K562 (cell line): ENCODE measurements around the gene PACRG. TPM values are rescaled to one million over a fixed set of nuclear protein-coding genes. Genes with fewer than 3 reads are reported as not detected.

ENCODE experiments used
- ATAC-seq: fragments of 200-7000 bp; cut with Tn5 transposase; 3 replicates; pipeline ENCODE4 v1.9.1; 2020; ENCODE audit warnings: moderate library complexity
- BruUV-seq: library from RNA; stranded (reverse); fragments of 400-500 nt; replicated peaks from 2 replicates; lab custom pipeline; 2021; lab: Mats Ljungman, UMichigan
- CTCF ChIA-PET: fragments of 300-600 bp; formaldehyde crosslinking; extraction: SDS; loops from one replicate; lab custom pipeline; 2021; ENCODE audit warnings: low intra/inter-chr PET ratio; lab: Yijun Ruan, JAX
- POLR2A ChIA-PET: fragments of 300-600, 350-650 bp; sonication (Branson Sonifier 250); formaldehyde crosslinking; extraction: SDS; loops from one replicate; lab custom pipeline; 2021; ENCODE audit warnings: antibody characterized with exemption, inconsistent platforms; lab: Yijun Ruan, JAX
- DNase-seq, 4 experiments: peaks; one replicate each; pipeline versions ENCODE4 v3.0.0 to v3.0.0-alpha.2; 2011 to 2018; ENCODE audit warnings: low spot score in 3 of 4, mixed read lengths in 3 of 4; ENCODE audit errors: extremely low read depth in 1 of 4
- FAIRE-seq: peaks from 2 replicates; lab custom pipeline; 2011; peaks lifted over from hg19 to GRCh38; lab: Jason Lieb, UNC
- H2AFZ ChIP-seq: 2 replicates; pipeline ENCODE4 v1.6.0; 2011; ENCODE audit warnings: low read depth, low read length, control low read depth, inconsistent platforms
- H3K27ac ChIP-seq: fragments of 200-600 bp; 3 replicates; pipeline ENCODE4 v1.8.0; 2011; ENCODE audit warnings: low read depth, mild to moderate bottlenecking, control low read depth, inconsistent platforms, low read length, moderate library complexity, mixed read lengths; ENCODE audit errors: extremely low read depth
- H3K27me3 ChIP-seq, 2 experiments: fragments of 300-600 bp in 1 of 2; 2 replicates in 1 of 2; 3 replicates in 1 of 2; pipeline versions ENCODE4 v1.6.0 to v1.8.0; 2011; ENCODE audit warnings: inconsistent platforms in 2 of 2, low read length in 2 of 2, mild to moderate bottlenecking in 1 of 2, mixed read lengths in 1 of 2, moderate library complexity in 1 of 2; ENCODE audit not compliant: control insufficient read depth in 2 of 2, insufficient read depth in 2 of 2
- H3K36me3 ChIP-seq: fragments of 300-600 bp; 3 replicates; pipeline ENCODE4 v1.8.0; 2011; ENCODE audit warnings: mild to moderate bottlenecking, low read length, inconsistent platforms; ENCODE audit not compliant: control insufficient read depth, insufficient read depth
- H3K4me1 ChIP-seq, 2 experiments: fragments of 200-600 bp in 1 of 2; replicated peaks in 1 of 2; 2 replicates in 1 of 2; 3 replicates in 1 of 2; pipeline versions ENCODE4 v1.5.1 to v1.8.0; 2011; ENCODE audit warnings: inconsistent platforms in 2 of 2, low read length in 2 of 2, mild to moderate bottlenecking in 1 of 2, mixed read lengths in 1 of 2, moderate library complexity in 1 of 2; ENCODE audit not compliant: control insufficient read depth in 2 of 2, insufficient read depth in 2 of 2
- H3K4me2 ChIP-seq: 2 replicates; pipeline ENCODE4 v1.6.1; 2011; ENCODE audit warnings: low read length, control low read depth, inconsistent platforms, mixed read lengths; ENCODE audit not compliant: insufficient read depth
- H3K4me3 ChIP-seq: fragments of 200-600 bp; sonication (generic), shearing (Covaris generic); 2 replicates; pipeline ENCODE4 v1.5.1; 2016; ENCODE audit warnings: control low read depth, inconsistent platforms
- H3K79me2 ChIP-seq: fragments of 200-600 bp; 3 replicates; pipeline ENCODE4 v1.8.0; 2011; ENCODE audit warnings: low read length, inconsistent platforms; ENCODE audit not compliant: control insufficient read depth, insufficient read depth
- H3K9ac ChIP-seq, 2 experiments: 2 replicates each; pipeline versions ENCODE4 v1.6.0 to v1.6.1; 2011; ENCODE audit warnings: low read depth in 2 of 2, low read length in 2 of 2, control low read depth in 1 of 2, inconsistent platforms in 1 of 2, mild to moderate bottlenecking in 1 of 2, mixed read lengths in 1 of 2; ENCODE audit not compliant: insufficient read depth in 1 of 2
- H3K9me1 ChIP-seq: one replicate; pipeline ENCODE4 v1.6.0; 2011; ENCODE audit warnings: inconsistent platforms, mild to moderate bottlenecking, low read length, moderate library complexity; ENCODE audit not compliant: control insufficient read depth, insufficient read depth
- H3K9me3 ChIP-seq: replicated peaks from 2 replicates; pipeline ENCODE4 v1.5.1; 2011; ENCODE audit warnings: low read depth, low read length, inconsistent platforms; ENCODE audit not compliant: control insufficient read depth, insufficient read depth
- H4K20me1 ChIP-seq: replicated peaks from 2 replicates; pipeline ENCODE4 v1.6.1; 2011; ENCODE audit warnings: low read length, inconsistent platforms, mixed read lengths; ENCODE audit not compliant: control insufficient read depth, insufficient read depth
- ARHGAP35 ChIP-seq: fragments of 450-650 bp; IDR thresholded peaks from 2 replicates; pipeline ENCODE4 v1.6.1; 2018; ENCODE audit not compliant: partially characterized antibody
- CTCF ChIP-seq, 3 experiments: IDR thresholded peaks in 2 of 3; conservative IDR thresholded peaks in 1 of 3; 2 replicates each; pipeline ENCODE4 v1.5.1; 2011 to 2012; ENCODE audit warnings: low read length in 3 of 3, mild to moderate bottlenecking in 3 of 3, control low read depth in 2 of 3, improper control_type of control experiment in 1 of 3, inconsistent platforms in 1 of 3, low read depth in 1 of 3, mixed read lengths in 1 of 3, moderate library complexity in 1 of 3; ENCODE audit not compliant: insufficient read depth in 2 of 3
- DEAF1 ChIP-seq: fragments of 450-650 bp; formaldehyde crosslinking; IDR thresholded peaks from 2 replicates; pipeline ENCODE4 v1.4.0; 2020; ENCODE audit warnings: mild to moderate bottlenecking, moderate library complexity
- ID3 ChIP-seq, 2 experiments: fragments of 250-450 bp in 1 of 2; fragments of 450-650 bp in 1 of 2; sonication (Bioruptor Pico) in 1 of 2; IDR thresholded peaks; 2 replicates each; pipeline versions ENCODE4 v1.6.1 to v1.8.0; 2016 to 2021; ENCODE audit warnings: mild to moderate bottlenecking in 2 of 2, moderate library complexity in 2 of 2, missing compliant biosample characterization in 1 of 2, missing genetic modification characterization in 1 of 2
- NCOA2 ChIP-seq, 2 experiments: fragments of 450-650 bp; IDR thresholded peaks; 2 replicates each; pipeline ENCODE4 v1.6.1; 2018; ENCODE audit warnings: mild to moderate bottlenecking in 2 of 2, moderate library complexity in 1 of 2; ENCODE audit not compliant: partially characterized antibody in 2 of 2
- NFE2 ChIP-seq: IDR thresholded peaks from 2 replicates; pipeline ENCODE4 v1.6.1; 2014; ENCODE audit warnings: antibody characterized with exemption, low read depth
- SP1 ChIP-seq: sonication (generic); formaldehyde crosslinking; IDR thresholded peaks from 2 replicates; pipeline ENCODE4 v1.8.1; 2022; ENCODE audit warnings: mild to moderate bottlenecking, missing genetic modification reagents
- U2AF1 ChIP-seq: fragments of 200-400 bp; formaldehyde crosslinking; optimal IDR thresholded peaks from 2 replicates; pipeline ENCODE3; 2017; ENCODE audit warnings: mild to moderate bottlenecking, low read depth, low read length, moderate library complexity
- ZFP1 ChIP-seq: fragments of 450-650 bp; formaldehyde crosslinking; IDR thresholded peaks from 2 replicates; pipeline ENCODE4 v1.4.0; 2020; ENCODE audit warnings: mild to moderate bottlenecking, mixed read lengths
- ZNF384 ChIP-seq: IDR thresholded peaks from 2 replicates; pipeline ENCODE4 v1.6.1; 2012; ENCODE audit warnings: low read depth, low read length, improper control_type of control experiment
- WGBS: fragments of 100-300 bp; shearing (Covaris generic); methylation state at CpG from one replicate; pipeline ENCODE4 v1.1.6; 2016; ENCODE audit warnings: low coverage, mixed read lengths; ENCODE audit not compliant: insufficient coverage; ENCODE audit errors: missing lambda C conversion rate; 5-methylcytosine and 5-hydroxymethylcytosine counted together
- in situ Hi-C: fragments of 300-500 bp; cut with MboI; formaldehyde crosslinking; loops from 4 replicates; pipeline ENCODE4 v1.15.0; 2018; ENCODE audit warnings: inconsistent platforms, mixed read lengths
- intact Hi-C: fragments of 100-400 bp; cut with micrococcal nuclease; formaldehyde crosslinking; loops from 2 replicates; pipeline ENCODE4 v1.14.2; 2022
- polyA plus RNA-seq, 8 experiments: library from polyadenylated mRNA; depleted of rRNA in 4 of 8; stranded (reverse) in 5 of 8; unstranded in 3 of 8; fragments of >200 nt; fragmentation: Nextera tagmentation in 2 of 8; fragmentation: Illumina TruSeq in 1 of 8; extraction: Ambion mirVana in 2 of 8; extraction: Trizol in 1 of 8; gene quantifications; 2 replicates each; pipeline versions ENCODE4 v1.2.1 to v1.2.3, GENCODE V29; 2011 to 2014; ENCODE audit warnings: inconsistent platforms in 1 of 8, missing spikeins in 1 of 8
- total RNA-seq, 7 experiments: library from RNA; depleted of rRNA in 6 of 7; stranded (reverse); fragments of >200 nt in 6 of 7; fragmentation: Illumina TruSeq in 2 of 7; extraction: Trizol in 2 of 7; gene quantifications; 2 replicates each; pipeline versions ENCODE4 v1.2.1 to v1.2.3, GENCODE V29; 2011 to 2021; ENCODE audit warnings: low replicate concordance in 1 of 7

PACRG gene
- total and polyA plus RNA-seq, 9 of the 15 experiments (the other 6 are each of a cell fraction or from before 2014, with no cell fraction given) = 0.04 TPM; not detected in 8

GRCh38 chr6:163085426-163085825 lies 357.7 kb downstream of the PACRG start:
- Histone ChIP-seq H3K4me1 (no peaks in the 10 kb centered on the region), H3K9me1 (no peaks in the 10 kb centered on the region), H3K27ac (no peak overlapping the region), H3K36me3 (no peaks in the 10 kb centered on the region), H3K4me3 (no peak overlapping the region), H3K4me2 (no peak overlapping the region), H3K9ac (no peak overlapping the region), H3K79me2 (no peaks in the 10 kb centered on the region), H2AFZ (no peak overlapping the region), H3K9me3 (no peaks in the 10 kb centered on the region), H3K27me3 (no peaks in the 10 kb centered on the region), H4K20me1 (no peaks in the 10 kb centered on the region)
- TF ChIP-seq NFE2 (no peak), ARHGAP35 (no peak), ID3 (CRISPR knock-in tag; IDR thresholded peaks at IDR 0.05) (no peak), ID3 (tag; IDR thresholded peaks at IDR 0.05) (no peak), SP1 (CRISPR knock-in tag) (no peak), NCOA2 (IDR thresholded peaks at IDR 0.05; ENCODE audit: partially characterized antibody in 2 of 2) (no peak), ZFP1 (CRISPR knock-in tag) (no peak), U2AF1 (no peak), ZNF384 (no peak), CTCF (IDR thresholded peaks at IDR 0.05 in 2 of 3, conservative IDR thresholded peaks at IDR 0.05 in 1 of 3; ENCODE audit: insufficient read depth in 2 of 3, low read depth in 1 of 3, low read length in 3 of 3) (no peak), DEAF1 (CRISPR knock-in tag) (no peak)
- FAIRE-seq = no peak
- no TSS peak for BruUV-seq
- no peak for ATAC-seq
- intact Hi-C loops (no loop called here), in situ Hi-C loops (no loop called here)
- 0% methylated on average over 5 of the region's 5 CpGs for WGBS
- POLR2A ChIA-PET = no interaction called here
- CTCF ChIA-PET = no interaction called here
- no peak for DNase-seq
